Daoy (cell line): Measurements from ENCODE around the gene MLF2. TPM values are rescaled to one million over a fixed set of nuclear protein-coding genes. Genes with fewer than 3 reads are reported as not detected.

ENCODE experiments used
- total RNA-seq: library from RNA; depleted of rRNA; stranded (reverse); fragments of >200 nt; shearing (Covaris generic); gene quantifications from 2 replicates; pipeline ENCODE4 v1.2.3, GENCODE V29; 2014; rRNA removed

Gene MLF2
- total RNA-seq, 1 experiment from 2014 or later = 233 TPM

Other genes starting within 250 kb of the MLF2 start
- gene GAPDH, start 218.6 kb downstream of the MLF2 start, total RNA-seq = 5,302 and 5,697 TPM in 2 replicates
- gene IFFO1, start 197.1 kb downstream of the MLF2 start, total RNA-seq = 5.9 and 11.8 TPM in 2 replicates
- gene NOP2, start 184.8 kb downstream of the MLF2 start, total RNA-seq = 111 and 129 TPM in 2 replicates
- 330 and 358 TPM in 2 replicates for gene CHD4, start 145.8 kb downstream of the MLF2 start, total RNA-seq
- 0.86 TPM in 1 of 2 replicates, not detected in the other for gene LPAR5, start 117.2 kb downstream of the MLF2 start, total RNA-seq
- not detected in 2 replicates for gene ACRBP, start 105.7 kb downstream of the MLF2 start, total RNA-seq
- 23.4 and 28.0 TPM in 2 replicates for gene ING4, start 90.0 kb downstream of the MLF2 start, total RNA-seq
- 15.9 and 21.8 TPM in 2 replicates for gene ZNF384, start 63.8 kb downstream of the MLF2 start, total RNA-seq
- gene PIANP, start 52.3 kb downstream of the MLF2 start, total RNA-seq = 0.06 TPM in 1 of 2 replicates, not detected in the other
- gene COPS7A, start 29.1 kb downstream of the MLF2 start, total RNA-seq = 88.4 and 96.6 TPM in 2 replicates
- 196 and 217 TPM in 2 replicates for gene PTMS, start 13.2 kb upstream of the MLF2 start, total RNA-seq
- gene LAG3, start 19.4 kb upstream of the MLF2 start, total RNA-seq = 0.33 TPM in 1 of 2 replicates, not detected in the other
- gene CD4, start 36.4 kb upstream of the MLF2 start, total RNA-seq = not detected in 2 replicates
- gene GPR162, start 68.7 kb upstream of the MLF2 start, total RNA-seq = 0.74 and 0.92 TPM in 2 replicates
- gene P3H3, start 75.3 kb upstream of the MLF2 start, total RNA-seq = 24.1 and 24.8 TPM in 2 replicates
- 0.71 and 1.4 TPM in 2 replicates for gene GNB3, start 87.8 kb upstream of the MLF2 start, total RNA-seq
- gene CDCA3, start 98.1 kb upstream of the MLF2 start, total RNA-seq = 107 TPM in 2 replicates
- gene USP5, start 99.0 kb upstream of the MLF2 start, total RNA-seq = 134 and 140 TPM in 2 replicates
- 1,485 and 1,599 TPM in 2 replicates for gene TPI1, start 114.4 kb upstream of the MLF2 start, total RNA-seq
- 2.9 and 8.3 TPM in 2 replicates for gene SPSB2, start 120.2 kb upstream of the MLF2 start, total RNA-seq
- gene LRRC23, start 151.7 kb upstream of the MLF2 start, total RNA-seq = 7.0 and 16.1 TPM in 2 replicates
- gene ENO2, start 161.4 kb upstream of the MLF2 start, total RNA-seq = 9.0 and 13.4 TPM in 2 replicates
- gene ATN1, start 174.8 kb upstream of the MLF2 start, total RNA-seq = 3.3 and 5.4 TPM in 2 replicates
- gene RNU7-1, start 190.7 kb upstream of the MLF2 start, total RNA-seq = not detected in 2 replicates
- gene C12orf57, start 190.9 kb upstream of the MLF2 start, total RNA-seq = 216 and 272 TPM in 2 replicates
- not detected in 2 replicates for gene PTPN6, start 198.2 kb upstream of the MLF2 start, total RNA-seq
- 423 and 482 TPM in 2 replicates for gene PHB2, start 217.5 kb upstream of the MLF2 start, total RNA-seq
- gene EMG1, start 217.8 kb upstream of the MLF2 start, total RNA-seq = 133 and 151 TPM in 2 replicates